Tibial nerve (tissue), 4 donors: Measurements from ENCODE around the gene KCNJ9. TPM values are rescaled to one million over a fixed set of nuclear protein-coding genes. Genes with fewer than 3 reads are reported as not detected.

Source experiments
- DNase-seq, 2 donors: peaks; one replicate each; pipeline ENCODE4 v3.0.0-alpha.2; 2019; ENCODE audit warnings: low spot score in 2 of 2
- H3K27ac ChIP-seq, 4 donors: fragments of 200-600 bp; sonication (generic) in 3 of 4; one replicate each; pipeline ENCODE4 v1.5.1; 2017 to 2019; ENCODE audit warnings: mild to moderate bottlenecking in 1 of 4
- H3K27me3 ChIP-seq, 2 donors: fragments of 200-600 bp; sonication (generic) in 1 of 2; one replicate each; pipeline versions ENCODE4 v1.5.1 to v1.6.0; 2017 to 2019
- H3K36me3 ChIP-seq, 3 donors: fragments of 200-600 bp; sonication (generic); one replicate each; pipeline ENCODE4 v1.5.1; 2018 to 2019
- H3K4me1 ChIP-seq, 4 donors: fragments of 200-600 bp; sonication (generic) in 3 of 4; one replicate each; pipeline ENCODE4 v1.5.1; 2017 to 2019
- H3K4me3 ChIP-seq, 4 donors: fragments of 200-600 bp; sonication (generic) in 3 of 4; one replicate each; pipeline ENCODE4 v1.5.1; 2017 to 2019; ENCODE audit warnings: mild to moderate bottlenecking in 1 of 4, moderate library complexity in 1 of 4
- H3K9me3 ChIP-seq, 4 donors: fragments of 200-600 bp; sonication (generic) in 3 of 4; one replicate each; pipeline ENCODE4 v1.5.1; 2017 to 2019
- CTCF ChIP-seq, 5 experiments: fragments of 200-600 bp in 3 of 5; fragments of 450-650 bp in 2 of 5; sonication (generic) in 3 of 5; IDR thresholded peaks; one replicate each; pipeline ENCODE4 v1.5.1; 2016 to 2019; ENCODE audit warnings: antibody characterized with exemption in 5 of 5, mild to moderate bottlenecking in 3 of 5, moderate library complexity in 2 of 5
- EP300 ChIP-seq, 2 donors: sonication (generic); formaldehyde crosslinking; IDR thresholded peaks; one replicate each; pipeline ENCODE4 v1.6.1; 2017; ENCODE audit warnings: antibody characterized with exemption in 2 of 2, mild to moderate bottlenecking in 1 of 2
- POLR2A ChIP-seq, 2 donors: fragments of 450-650 bp; IDR thresholded peaks; one replicate each; pipeline ENCODE4 v1.6.1; 2017; ENCODE audit warnings: antibody characterized with exemption in 2 of 2, mild to moderate bottlenecking in 2 of 2, moderate library complexity in 2 of 2
- WGBS, 2 donors: methylation state at CpG; one replicate each; pipeline ENCODE4 v1.1.5; 2018; 5-methylcytosine and 5-hydroxymethylcytosine counted together
- total RNA-seq, 4 donors: library from RNA; depleted of rRNA; stranded (reverse); fragments of >200 nt; gene quantifications; one replicate each; pipeline ENCODE4 v1.1.0, GENCODE V29; 2016

Gene KCNJ9
- total RNA-seq, 4 donors from 2014 or later, result 0.60 TPM; not detected in 3

- Histone ChIP-seq H3K9me3 (no peaks in the 10 kb centered on the region), H3K4me1 (peaks cover 0 to 70% (median 40%) of the 10 kb centered on the region in 4 donors), H3K36me3 (peaks cover 0 to 39% (median 0%) of the 10 kb centered on the region in 3 donors), H3K4me3 (peak overlapping the region in 1 of 4 donors; percentile 74), H3K27ac (peak overlapping the region in 3 of 4 donors; percentile 51 to 99 (median 88)), H3K27me3 (no peaks in the 10 kb centered on the region)
- TF ChIP-seq EP300 (IDR thresholded peaks at IDR 0.05) (no peak), POLR2A (IDR thresholded peaks at IDR 0.05) (no peak), CTCF (IDR thresholded peaks at IDR 0.05) (no peak)
- DNase-seq, result peak in 1 of 2 donors; percentile 48
- WGBS, 2 donors, result 65 to 70% methylated on average over 4 of the region's 4 CpGs
These were observed 15.2 kb downstream of the KCNJ9 start for GRCh38 chr1:160096274-160097116.

- Histone ChIP-seq H3K9me3 (no peaks in the 10 kb centered on the region), H3K4me1 (peaks cover 0 to 78% (median 48%) of the 10 kb centered on the region in 4 donors), H3K4me3 (peak overlapping the region; percentile 67 to 79 (median 76)), H3K36me3 (peaks cover 0 to 31% (median 0%) of the 10 kb centered on the region in 3 donors), H3K27me3 (no peaks in the 10 kb centered on the region), H3K27ac (peak overlapping the region; percentile 83 to 99 (median 91))
- TF ChIP-seq POLR2A (IDR thresholded peaks at IDR 0.05) (no peak), CTCF (IDR thresholded peaks at IDR 0.05) (no peak), EP300 (IDR thresholded peaks at IDR 0.05) (no peak)
- 59 to 63% methylated on average over 4 to 5 of the region's 5 CpGs for WGBS, 2 donors
- DNase-seq, result no peak
These were observed 16.0 kb downstream of the KCNJ9 start for GRCh38 chr1:160097151-160097910.

- no peaks in the 10 kb centered on the region for H3K27me3 ChIP-seq
- TF ChIP-seq POLR2A (IDR thresholded peaks at IDR 0.05), result peak in 1 of 2 donors; percentile 56
- TF ChIP-seq EP300 (IDR thresholded peaks at IDR 0.05), result peak in 1 of 2 donors; percentile 36
- TF ChIP-seq CTCF (IDR thresholded peaks at IDR 0.05), result no peak
- H3K27ac ChIP-seq, result peak within 1 kb of the TSS; percentile 83 to 99 (median 96)
- peaks cover 0 to 85% (median 52%) of the 10 kb centered on the region in 4 donors for H3K4me1 ChIP-seq
- no peaks in the 10 kb centered on the region for H3K9me3 ChIP-seq
- peak; percentile 86 to 90 for DNase-seq
- H3K4me3 ChIP-seq, result peak within 1 kb of the TSS; percentile 67 to 79 (median 76)
- WGBS, 2 donors, result 2 to 3% methylated on average over 19 to 44 of the region's 64 CpGs
- peaks cover 0 to 22% (median 0%) of the 10 kb centered on the region in 3 donors for H3K36me3 ChIP-seq
These were observed 16.8 kb downstream of the KCNJ9 start, which contains the start of gene IGSF8 for GRCh38 chr1:160097911-160098851. TSS of gene IGSF8 (minus strand) at chr1:160098619. CDS start at chr1:160098472, 147 bp downstream.

GRCh38 chr1:160098852-160099561 is 17.7 kb downstream of the KCNJ9 start:
- Histone ChIP-seq H3K9me3 (no peaks in the 10 kb centered on the region), H3K4me1 (peaks cover 0 to 86% (median 55%) of the 10 kb centered on the region in 4 donors), H3K27ac (peak overlapping the region; percentile 83 to 99 (median 96)), H3K4me3 (peak overlapping the region; percentile 49 to 78 (median 70)), H3K27me3 (no peaks in the 10 kb centered on the region), H3K36me3 (peaks cover 0 to 14% (median 0%) of the 10 kb centered on the region in 3 donors)
- TF ChIP-seq EP300 (IDR thresholded peaks at IDR 0.05), result peak in 1 of 2 donors; percentile 90
- peak in 1 of 2 donors; percentile 80 for TF ChIP-seq POLR2A (IDR thresholded peaks at IDR 0.05)
- no peak for TF ChIP-seq CTCF (IDR thresholded peaks at IDR 0.05)
- 2 to 8% methylated on average over 14 to 20 of the region's 40 CpGs for WGBS, 2 donors
- DNase-seq, result peak; percentile 95 to 97
